K562 (cell line): ENCODE measurements around the gene SERPINB4.

Experiments used
- DNMT1 ChIP-seq: fragments of 450-650 bp; IDR thresholded peaks from 2 replicates; pipeline ENCODE4 v1.6.1; 2016; ENCODE audit warnings: antibody characterized with exemption, mild to moderate bottlenecking
- KAT2B ChIP-seq: IDR thresholded peaks from one replicate; pipeline ENCODE4 v1.6.1; 2012; ENCODE audit warnings: low read depth, mild to moderate bottlenecking, control low read depth, inconsistent platforms, low read length, moderate library complexity
- NONO ChIP-seq, 2 experiments: fragments of 200-400 bp in 1 of 2; fragments of 450-650 bp in 1 of 2; formaldehyde crosslinking in 1 of 2; IDR thresholded peaks; 2 replicates each; pipeline ENCODE4 v1.6.1; 2017; ENCODE audit warnings: low read depth in 2 of 2, mild to moderate bottlenecking in 2 of 2, moderate library complexity in 2 of 2, low read length in 1 of 2
- ZBTB7A ChIP-seq: IDR thresholded peaks from 2 replicates; pipeline ENCODE4 v1.6.1; 2011; ENCODE audit warnings: low read depth, mild to moderate bottlenecking, low read length, moderate library complexity, borderline replicate concordance; ENCODE audit not compliant: control insufficient read depth

GRCh38 chr18:63613420-63613819, 30.6 kb downstream of the SERPINB4 start:
- TF ChIP-seq NONO (IDR thresholded peaks at IDR 0.05; ENCODE audit: low read depth in 2 of 2, low read length in 1 of 2) = no peak
- no peak for TF ChIP-seq KAT2B
- no peak for TF ChIP-seq DNMT1
- TF ChIP-seq ZBTB7A = no peak
